Measurements from ENCODE around the gene CATSPERE. TPM values are rescaled to one million over a fixed set of nuclear protein-coding genes. Genes with fewer than 3 reads are reported as not detected.

The CATSPERE gene
- total and polyA plus RNA-seq, 2 donors (not counting 3 experiments of a cell fraction or from before 2014, with no cell fraction given) = 0.61 to 1.9 TPM

DNA sequence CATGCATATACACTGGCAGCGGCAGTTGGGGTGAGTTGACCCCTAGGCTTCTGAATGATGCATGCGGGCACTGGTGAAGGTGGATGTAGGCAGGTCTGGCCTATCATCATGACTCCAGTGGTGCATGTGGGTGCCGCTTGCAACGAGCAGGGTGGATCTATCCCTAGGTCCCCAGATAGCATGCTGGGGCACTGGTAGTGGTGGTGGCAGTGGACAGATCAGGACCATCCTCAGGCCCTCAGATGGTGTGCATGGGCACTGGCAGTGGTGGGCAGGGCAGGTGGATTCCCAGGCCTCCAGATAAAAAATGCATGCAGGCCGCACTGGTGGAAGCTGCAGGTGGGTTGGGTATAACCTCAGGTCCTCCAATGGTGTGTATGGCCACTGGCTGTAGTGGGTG lies 52.4 kb downstream of the CATSPERE start:
- no peak overlapping the region for H3K4me2 ChIP-seq (ENCODE audit: insufficient read depth, low read length)

More for the DNA sequence above, 52.4 kb downstream of the CATSPERE start:
- BruUV-seq (replicated peaks) = no TSS peak
- Histone ChIP-seq H3K9ac (replicated peaks; ENCODE audit: extremely low read depth, insufficient read depth, low read length) (no peak overlapping the region), H4K20me1 (replicated peaks; ENCODE audit: control insufficient read depth, extremely low read depth, insufficient read depth, low read length) (no peaks in the 10 kb centered on the region), H3K79me2 (ENCODE audit: control insufficient read depth, insufficient read depth, low read length) (no peaks in the 10 kb centered on the region), H3K9me1 (replicated peaks; ENCODE audit: control insufficient read depth, extremely low read depth, insufficient read depth, low read length) (no peaks in the 10 kb centered on the region), H3K4me1 (ENCODE audit: control insufficient read depth, extremely low read depth, insufficient read depth, low read length) (no peaks in the 10 kb centered on the region), H3K36me3 (ENCODE audit: control insufficient read depth in 2 of 2, extremely low read depth in 1 of 2, insufficient read depth in 2 of 2, low read length in 2 of 2) (no peaks in the 10 kb centered on the region), H3K27me3 (ENCODE audit: control insufficient read depth in 2 of 2, insufficient read depth in 2 of 2, low read length in 2 of 2) (no peaks in the 10 kb centered on the region), H3K9me3 (replicated peaks; ENCODE audit: control insufficient read depth, insufficient read depth, low read length) (no peaks in the 10 kb centered on the region), H3K4me3 (replicated peaks in 1 of 3; ENCODE audit: insufficient read depth in 1 of 3, low read depth in 1 of 3, low read length in 3 of 3) (no peak overlapping the region), H3K27ac (ENCODE audit: insufficient read depth, low read depth, low read length) (no peak overlapping the region), H2AFZ (ENCODE audit: low read depth, low read length) (no peak overlapping the region)
- ChIA-PET POLR2A (no interaction called here), CTCF (no interaction called here)
- no peak for TF ChIP-seq EZH2 (IDR thresholded peaks at IDR 0.05; ENCODE audit: borderline replicate concordance, low read depth, low read length, severe bottlenecking)
- TF ChIP-seq, protein P1, sequence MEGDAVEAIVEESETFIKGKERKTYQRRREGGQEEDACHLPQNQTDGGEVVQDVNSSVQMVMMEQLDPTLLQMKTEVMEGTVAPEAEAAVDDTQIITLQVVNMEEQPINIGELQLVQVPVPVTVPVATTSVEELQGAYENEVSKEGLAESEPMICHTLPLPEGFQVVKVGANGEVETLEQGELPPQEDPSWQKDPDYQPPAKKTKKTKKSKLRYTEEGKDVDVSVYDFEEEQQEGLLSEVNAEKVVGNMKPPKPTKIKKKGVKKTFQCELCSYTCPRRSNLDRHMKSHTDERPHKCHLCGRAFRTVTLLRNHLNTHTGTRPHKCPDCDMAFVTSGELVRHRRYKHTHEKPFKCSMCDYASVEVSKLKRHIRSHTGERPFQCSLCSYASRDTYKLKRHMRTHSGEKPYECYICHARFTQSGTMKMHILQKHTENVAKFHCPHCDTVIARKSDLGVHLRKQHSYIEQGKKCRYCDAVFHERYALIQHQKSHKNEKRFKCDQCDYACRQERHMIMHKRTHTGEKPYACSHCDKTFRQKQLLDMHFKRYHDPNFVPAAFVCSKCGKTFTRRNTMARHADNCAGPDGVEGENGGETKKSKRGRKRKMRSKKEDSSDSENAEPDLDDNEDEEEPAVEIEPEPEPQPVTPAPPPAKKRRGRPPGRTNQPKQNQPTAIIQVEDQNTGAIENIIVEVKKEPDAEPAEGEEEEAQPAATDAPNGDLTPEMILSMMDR (IDR thresholded peaks at IDR 0.05; ENCODE audit: extremely low read depth in 1 of 2, insufficient read depth in 1 of 2, low read depth in 1 of 2, low read length in 2 of 2) = no peak
- no peak for TF ChIP-seq GATA2 (IDR thresholded peaks at IDR 0.05; ENCODE audit: insufficient read depth, insufficient read length, low read depth, low read length)
- TF ChIP-seq POLR2AphosphoS5 (IDR thresholded peaks at IDR 0.05; ENCODE audit: insufficient read depth, low read depth, low read length) = no peak
- no peak for TF ChIP-seq MYC (IDR thresholded peaks at IDR 0.05; ENCODE audit: low read depth, low read length)
- TF ChIP-seq POLR2A (IDR thresholded peaks at IDR 0.05; ENCODE audit: low read depth, low read length) = no peak
- no peak for TF ChIP-seq FOS (IDR thresholded peaks at IDR 0.05; ENCODE audit: borderline replicate concordance, insufficient read depth, low read length)
- no peak for TF ChIP-seq JUN (IDR thresholded peaks at IDR 0.05; ENCODE audit: borderline replicate concordance, insufficient read depth, insufficient read length, low read depth)
- TF ChIP-seq, protein P2, sequence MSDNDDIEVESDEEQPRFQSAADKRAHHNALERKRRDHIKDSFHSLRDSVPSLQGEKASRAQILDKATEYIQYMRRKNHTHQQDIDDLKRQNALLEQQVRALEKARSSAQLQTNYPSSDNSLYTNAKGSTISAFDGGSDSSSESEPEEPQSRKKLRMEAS (IDR thresholded peaks at IDR 0.05; ENCODE audit: insufficient read depth, insufficient read length) = no peak
- no peak for DNase-seq (ENCODE audit: low read depth, low spot score)
- intact Hi-C loops (cut with micrococcal nuclease) (no loop called here), dilution Hi-C loops (cut with MboI; ENCODE audit: extremely low pct_ligation_motif_present, low sequenced_read_pairs) (no loop called here)
- FAIRE-seq = no peak

Measured in endothelial cell of umbilical vein (primary cell).